HEK293 (cell line): ENCODE results near the gene FBXO5.

Experiments
- CTCF ChIA-PET: fragments of 350-600 bp; formaldehyde crosslinking; extraction: SDS; loops from one replicate; lab custom pipeline; 2021; ENCODE audit warnings: antibody characterized with exemption; lab: Yijun Ruan, JAX
- POLR2A ChIA-PET: fragments of 300-600 bp; formaldehyde crosslinking; extraction: SDS; loops from one replicate; lab custom pipeline; 2020; ENCODE audit warnings: antibody characterized with exemption, inconsistent platforms; lab: Yijun Ruan, JAX
- H3K27ac ChIP-seq: fragments of 200-500 bp; sonication (Bioruptor generic); 2 replicates; pipeline ENCODE4 v1.5.1; 2014; ENCODE audit warnings: low read depth, low read length, control low read depth, inconsistent platforms; ENCODE audit errors: extremely low read depth
- H3K36me3 ChIP-seq, 2 experiments: fragments of 200-500 bp in 1 of 2; sonication (Bioruptor generic) in 1 of 2; 1 replicate in 1 of 2; 2 replicates in 1 of 2; pipeline ENCODE4 v1.5.1; 2014 to 2017; ENCODE audit warnings: inconsistent platforms in 2 of 2, low read length in 2 of 2; ENCODE audit not compliant: control insufficient read depth in 2 of 2, insufficient read depth in 1 of 2
- H3K4me1 ChIP-seq: fragments of 200-500 bp; sonication (Bioruptor generic); 2 replicates; pipeline ENCODE4 v1.5.1; 2014; ENCODE audit warnings: mild to moderate bottlenecking, low read length, inconsistent platforms; ENCODE audit not compliant: control insufficient read depth, insufficient read depth
- H3K4me3 ChIP-seq: 2 replicates; pipeline ENCODE4 v1.5.1; 2011; ENCODE audit warnings: low read depth, mild to moderate bottlenecking, control low read depth, low read length, moderate library complexity
- H3K9me3 ChIP-seq: fragments of 200-500 bp; sonication (Bioruptor generic); 2 replicates; pipeline ENCODE4 v1.5.1; 2014; ENCODE audit warnings: low read depth, low read length, inconsistent platforms; ENCODE audit not compliant: control insufficient read depth, insufficient read depth
- KLF7 ChIP-seq: fragments of 450-650 bp; formaldehyde crosslinking; IDR thresholded peaks from 2 replicates; pipeline ENCODE4 v1.5.1; 2016; ENCODE audit warnings: missing biosample characterization, missing genetic modification characterization, borderline replicate concordance
- MYNN ChIP-seq: fragments of 450-650 bp; formaldehyde crosslinking; IDR thresholded peaks from 2 replicates; pipeline ENCODE4 v1.5.1; 2016; ENCODE audit warnings: missing biosample characterization, missing genetic modification characterization, borderline replicate concordance
- MZF1 ChIP-seq: fragments of 450-650 bp; formaldehyde crosslinking; IDR thresholded peaks from 2 replicates; pipeline ENCODE4 v1.5.1; 2017; ENCODE audit warnings: missing biosample characterization, missing genetic modification characterization, borderline replicate concordance
- SCRT1 ChIP-seq: fragments of 450-650 bp; formaldehyde crosslinking; IDR thresholded peaks from 2 replicates; pipeline ENCODE4 v1.5.1; 2016; ENCODE audit warnings: missing biosample characterization, missing genetic modification characterization, borderline replicate concordance
- ZBTB21 ChIP-seq: fragments of 450-650 bp; formaldehyde crosslinking; IDR thresholded peaks from 2 replicates; pipeline ENCODE4 v1.5.1; 2017; ENCODE audit warnings: missing biosample characterization, missing genetic modification characterization
- ZFP37 ChIP-seq: fragments of 450-650 bp; formaldehyde crosslinking; IDR thresholded peaks from 2 replicates; pipeline ENCODE4 v1.5.1; 2016; ENCODE audit warnings: missing biosample characterization, missing genetic modification characterization
- ZNF133 ChIP-seq: fragments of 450-650 bp; formaldehyde crosslinking; IDR thresholded peaks from 2 replicates; pipeline ENCODE4 v1.5.1; 2016; ENCODE audit warnings: missing biosample characterization, missing genetic modification characterization
- ZNF138 ChIP-seq: fragments of 450-650 bp; formaldehyde crosslinking; IDR thresholded peaks from 2 replicates; pipeline ENCODE4 v1.5.1; 2016; ENCODE audit warnings: missing biosample characterization, missing genetic modification characterization, borderline replicate concordance
- ZNF169 ChIP-seq: fragments of 450-650 bp; formaldehyde crosslinking; IDR thresholded peaks from 2 replicates; pipeline ENCODE4 v1.5.1; 2016; ENCODE audit warnings: missing biosample characterization, missing genetic modification characterization
- ZNF175 ChIP-seq: fragments of 450-650 bp; formaldehyde crosslinking; IDR thresholded peaks from 2 replicates; pipeline ENCODE4 v1.5.1; 2016; ENCODE audit warnings: missing biosample characterization, missing genetic modification characterization
- ZNF2 ChIP-seq: fragments of 450-650 bp; formaldehyde crosslinking; IDR thresholded peaks from 2 replicates; pipeline ENCODE4 v1.5.1; 2016; ENCODE audit warnings: missing biosample characterization, missing genetic modification characterization
- ZNF23 ChIP-seq: fragments of 450-650 bp; formaldehyde crosslinking; IDR thresholded peaks from 2 replicates; pipeline ENCODE4 v1.5.1; 2016; ENCODE audit warnings: missing biosample characterization, missing genetic modification characterization, borderline replicate concordance
- ZNF274 ChIP-seq, 2 experiments: fragments of 200-500 bp in 1 of 2; fragments of 450-650 bp in 1 of 2; sonication (Bioruptor generic) in 1 of 2; formaldehyde crosslinking in 1 of 2; IDR thresholded peaks; 2 replicates each; pipeline versions ENCODE4 v1.5.1 to v1.6.1; 2014 to 2016; ENCODE audit warnings: borderline replicate concordance in 1 of 2, inconsistent platforms in 1 of 2, low read length in 1 of 2, missing biosample characterization in 1 of 2, missing genetic modification characterization in 1 of 2
- ZNF37A ChIP-seq: fragments of 450-650 bp; IDR thresholded peaks from 2 replicates; pipeline ENCODE4 v1.5.1; 2018; ENCODE audit warnings: missing biosample characterization, missing genetic modification characterization
- ZNF426 ChIP-seq: fragments of 450-650 bp; formaldehyde crosslinking; IDR thresholded peaks from 2 replicates; pipeline ENCODE4 v1.5.1; 2017; ENCODE audit warnings: missing biosample characterization, missing genetic modification characterization, mild to moderate bottlenecking, inconsistent platforms, moderate library complexity
- ZNF654 ChIP-seq: fragments of 450-650 bp; formaldehyde crosslinking; IDR thresholded peaks from 2 replicates; pipeline ENCODE4 v1.5.1; 2016; ENCODE audit warnings: low read depth, missing biosample characterization, missing genetic modification characterization
- ZNF658 ChIP-seq: fragments of 450-650 bp; formaldehyde crosslinking; IDR thresholded peaks from 2 replicates; pipeline ENCODE4; 2016; ENCODE audit warnings: missing biosample characterization, missing genetic modification characterization
- ZNF677 ChIP-seq: fragments of 450-650 bp; IDR thresholded peaks from 2 replicates; pipeline ENCODE4 v1.5.0; 2018; ENCODE audit warnings: missing biosample characterization, mild to moderate bottlenecking, missing genetic modification characterization, moderate library complexity
- TF ChIP-seq, protein P1 (sequence below): fragments of 450-650 bp; formaldehyde crosslinking; IDR thresholded peaks from 2 replicates; pipeline ENCODE4 v1.5.1; 2016; ENCODE audit warnings: missing biosample characterization, missing genetic modification characterization
- TF ChIP-seq, protein P2 (sequence below): fragments of 450-650 bp; formaldehyde crosslinking; IDR thresholded peaks from 2 replicates; pipeline ENCODE4 v1.5.1; 2016; ENCODE audit warnings: missing biosample characterization, missing genetic modification characterization
- TF ChIP-seq, protein P3 (sequence below): fragments of 450-650 bp; formaldehyde crosslinking; IDR thresholded peaks from 2 replicates; pipeline ENCODE4 v1.5.1; 2016; ENCODE audit warnings: missing biosample characterization, missing genetic modification characterization

The FBXO5 gene

DNA sequence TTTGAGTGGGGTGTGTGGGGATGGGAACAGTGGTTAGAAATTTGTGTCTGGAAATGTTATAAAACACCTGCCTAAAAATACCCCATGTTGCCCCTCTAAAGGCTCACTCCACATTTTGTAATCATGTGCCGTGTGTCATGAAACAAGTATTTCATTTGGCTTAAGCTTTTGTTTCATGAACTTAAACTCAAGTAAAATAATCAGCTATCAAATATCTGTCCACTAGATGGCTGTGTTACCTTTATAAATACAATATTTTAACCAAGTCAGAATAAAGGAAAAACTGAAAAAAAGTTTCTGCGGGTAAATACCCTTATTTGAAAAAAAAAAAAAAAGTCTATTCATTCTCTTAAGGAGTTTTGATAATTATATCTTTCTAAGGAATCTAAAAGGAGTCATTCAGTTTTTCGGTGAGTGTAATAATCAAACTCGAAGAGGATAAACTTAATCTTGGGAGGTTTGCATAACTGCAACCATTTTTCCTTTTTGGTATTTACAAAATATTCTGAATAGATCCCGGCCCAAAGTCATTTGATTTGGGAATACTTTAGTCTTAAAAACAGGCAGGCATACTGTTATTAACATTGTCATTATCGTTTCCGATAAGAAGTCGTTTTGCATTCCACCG, 49.5 kb upstream of the FBXO5 start:
- H3K4me3 ChIP-seq, result no peak overlapping the region
- peaks cover 8% of the 10 kb centered on the region; the same call in 1 of the 2 replicates for H3K4me1 ChIP-seq
- ChIA-PET POLR2A (no interaction called here), CTCF (interaction anchor here (0.6 to 3.9 kb wide), 21 partner anchors 8 to 1516 kb away, joined by 3 to 18 read pairs (median 4); no protein-coding TSS in a partner anchor)
- H3K27ac ChIP-seq, result no peak overlapping the region
- H3K36me3 ChIP-seq, result no peaks in the 10 kb centered on the region
- TF ChIP-seq ZNF175 (no peak), MZF1 (tag by site-specific recombination) (no peak), ZNF133 (no peak), ZNF654 (tag by site-specific recombination) (peak; percentile 71)
- TF ChIP-seq, protein P1, sequence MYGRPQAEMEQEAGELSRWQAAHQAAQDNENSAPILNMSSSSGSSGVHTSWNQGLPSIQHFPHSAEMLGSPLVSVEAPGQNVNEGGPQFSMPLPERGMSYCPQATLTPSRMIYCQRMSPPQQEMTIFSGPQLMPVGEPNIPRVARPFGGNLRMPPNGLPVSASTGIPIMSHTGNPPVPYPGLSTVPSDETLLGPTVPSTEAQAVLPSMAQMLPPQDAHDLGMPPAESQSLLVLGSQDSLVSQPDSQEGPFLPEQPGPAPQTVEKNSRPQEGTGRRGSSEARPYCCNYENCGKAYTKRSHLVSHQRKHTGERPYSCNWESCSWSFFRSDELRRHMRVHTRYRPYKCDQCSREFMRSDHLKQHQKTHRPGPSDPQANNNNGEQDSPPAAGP (tag by site-specific recombination), result no peak
- no peaks in the 10 kb centered on the region for H3K9me3 ChIP-seq

DNA sequence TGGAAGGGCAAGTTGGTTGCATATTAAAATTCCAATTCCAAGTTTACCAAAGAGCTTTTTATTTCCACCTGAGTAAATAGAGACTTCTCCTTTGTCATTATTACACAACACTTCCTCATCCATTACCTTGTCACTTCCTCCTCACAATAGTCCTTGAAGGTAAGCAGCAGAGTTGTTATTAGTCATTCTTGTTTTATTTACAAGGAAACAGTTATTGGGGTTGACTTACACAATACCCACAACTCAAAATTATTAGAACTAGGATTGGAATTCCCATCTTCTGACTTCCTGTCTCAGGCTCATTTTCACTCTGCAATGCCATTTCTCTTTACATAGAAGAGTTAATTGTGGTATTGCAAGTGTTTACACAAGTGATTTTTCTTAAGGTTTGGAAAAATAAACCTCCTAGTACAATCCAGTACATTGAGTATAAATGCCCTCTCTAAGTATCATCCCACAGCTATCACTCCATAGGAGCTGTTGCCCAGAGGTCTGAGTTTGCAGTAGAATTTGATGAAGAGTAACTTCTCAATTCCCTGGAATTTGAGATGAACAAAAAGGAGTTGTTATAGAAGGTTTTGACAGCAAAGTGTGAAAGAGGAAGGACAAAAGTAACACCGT, 48.6 kb upstream of the FBXO5 start:
- Histone ChIP-seq H3K9me3 (no peaks in the 10 kb centered on the region), H3K27ac (no peak overlapping the region), H3K4me3 (no peak overlapping the region), H3K36me3 (no peaks in the 10 kb centered on the region), H3K4me1 (peaks cover 8% of the 10 kb centered on the region; the same call in 1 of the 2 replicates)
- POLR2A ChIA-PET, result no interaction called here
- TF ChIP-seq ZNF23, result no peak
- TF ChIP-seq ZNF274 (IDR thresholded peaks at IDR 0.05; ENCODE audit: low read length), result no peak
- no peak for TF ChIP-seq ZNF274 (tag by site-specific recombination; IDR thresholded peaks at IDR 0.05; ENCODE audit: borderline replicate concordance)
- CTCF ChIA-PET, result interaction anchor here (0.7 to 3.9 kb wide), 8 partner anchors 10 to 910 kb away, joined by 3 to 18 read pairs (median 6); no protein-coding TSS in a partner anchor

DNA sequence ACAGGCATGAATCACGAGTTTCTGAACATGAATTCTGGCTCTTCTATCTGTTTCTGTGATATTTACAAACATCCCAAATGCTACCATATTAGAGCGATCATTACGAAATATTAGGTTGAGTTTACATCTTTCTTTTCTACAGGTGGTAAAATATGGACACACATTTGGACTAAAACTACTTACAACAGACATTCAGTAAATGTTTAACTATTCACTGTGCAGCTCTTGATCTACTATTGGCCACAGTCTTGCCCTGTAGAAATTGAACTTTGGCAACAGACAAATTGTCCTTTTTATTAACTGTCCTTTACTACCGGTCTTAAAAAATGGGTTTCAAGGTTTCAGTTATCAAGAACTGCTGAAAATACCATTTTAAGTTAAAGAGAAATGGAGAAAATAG, 46.1 kb upstream of the FBXO5 start:
- H3K36me3 ChIP-seq, result no peaks in the 10 kb centered on the region
- H3K27ac ChIP-seq, result no peak overlapping the region
- CTCF ChIA-PET, result interaction anchor here (1.1 kb wide), 1 partner anchor 75 kb away, joined by 5 read pairs; no protein-coding TSS in a partner anchor
- TF ChIP-seq, protein P2, sequence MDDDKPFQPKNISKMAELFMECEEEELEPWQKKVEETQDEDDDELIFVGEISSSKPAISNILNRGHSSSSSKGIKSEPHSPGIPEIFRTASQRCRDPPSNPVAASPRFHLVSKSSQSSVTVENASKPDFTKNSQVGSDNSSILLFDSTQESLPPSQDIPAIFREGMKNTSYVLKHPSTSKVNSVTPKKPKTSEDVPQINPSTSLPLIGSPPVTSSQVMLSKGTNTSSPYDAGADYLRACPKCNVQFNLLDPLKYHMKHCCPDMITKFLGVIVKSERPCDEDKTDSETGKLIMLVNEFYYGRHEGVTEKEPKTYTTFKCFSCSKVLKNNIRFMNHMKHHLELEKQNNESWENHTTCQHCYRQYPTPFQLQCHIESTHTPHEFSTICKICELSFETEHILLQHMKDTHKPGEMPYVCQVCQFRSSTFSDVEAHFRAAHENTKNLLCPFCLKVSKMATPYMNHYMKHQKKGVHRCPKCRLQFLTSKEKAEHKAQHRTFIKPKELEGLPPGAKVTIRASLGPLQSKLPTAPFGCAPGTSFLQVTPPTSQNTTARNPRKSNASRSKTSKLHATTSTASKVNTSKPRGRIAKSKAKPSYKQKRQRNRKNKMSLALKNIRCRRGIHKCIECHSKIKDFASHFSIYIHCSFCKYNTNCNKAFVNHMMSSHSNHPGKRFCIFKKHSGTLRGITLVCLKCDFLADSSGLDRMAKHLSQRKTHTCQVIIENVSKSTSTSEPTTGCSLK (tag by site-specific recombination), result no peak
- TF ChIP-seq ZNF677 (tag by site-specific recombination) (no peak), ZFP37 (tag by site-specific recombination) (no peak)
- TF ChIP-seq, all 188 proteins: peak for 0
- POLR2A ChIA-PET, result no interaction called here
- Histone ChIP-seq H3K4me3 (no peak overlapping the region), H3K4me1 (peaks cover 8% of the 10 kb centered on the region; the same call in 1 of the 2 replicates), H3K9me3 (no peaks in the 10 kb centered on the region)

DNA sequence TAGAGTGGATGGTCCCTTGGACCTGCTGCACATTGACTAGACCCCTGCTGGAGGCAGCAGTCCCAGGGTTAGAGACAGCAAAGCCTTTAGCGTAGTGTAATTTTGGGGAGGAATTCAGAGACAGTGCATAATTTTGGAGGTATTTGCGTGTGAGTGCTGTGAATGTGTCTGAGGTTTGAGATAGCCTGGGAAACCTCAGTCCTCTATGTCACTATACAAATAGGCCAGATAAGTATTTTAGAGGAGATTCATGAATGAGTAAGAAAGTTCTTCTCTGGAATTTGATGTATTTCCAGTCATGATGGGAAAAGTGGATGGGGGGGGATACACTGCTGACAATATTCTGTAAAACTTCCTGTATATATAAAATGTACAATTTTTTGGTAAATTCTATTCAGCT, 45.4 kb upstream of the FBXO5 start:
- Histone ChIP-seq H3K4me1 (peaks cover 8% of the 10 kb centered on the region; the same call in 1 of the 2 replicates), H3K4me3 (no peak overlapping the region), H3K27ac (no peak overlapping the region), H3K36me3 (no peaks in the 10 kb centered on the region), H3K9me3 (no peaks in the 10 kb centered on the region)
- TF ChIP-seq KLF7 (tag by site-specific recombination), result no peak
- TF ChIP-seq ZNF169, result no peak
- no peak for TF ChIP-seq ZNF138 (tag by site-specific recombination)
- TF ChIP-seq ZNF133, result no peak
- TF ChIP-seq ZNF23, result no peak
- TF ChIP-seq, protein P3, sequence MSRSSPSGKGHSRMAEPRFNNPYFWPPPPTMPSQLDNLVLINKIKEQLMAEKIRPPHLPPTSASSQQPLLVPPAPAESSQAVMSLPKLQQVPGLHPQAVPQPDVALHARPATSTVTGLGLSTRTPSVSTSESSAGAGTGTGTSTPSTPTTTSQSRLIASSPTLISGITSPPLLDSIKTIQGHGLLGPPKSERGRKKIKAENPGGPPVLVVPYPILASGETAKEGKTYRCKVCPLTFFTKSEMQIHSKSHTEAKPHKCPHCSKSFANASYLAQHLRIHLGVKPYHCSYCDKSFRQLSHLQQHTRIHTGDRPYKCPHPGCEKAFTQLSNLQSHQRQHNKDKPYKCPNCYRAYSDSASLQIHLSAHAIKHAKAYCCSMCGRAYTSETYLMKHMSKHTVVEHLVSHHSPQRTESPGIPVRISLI (tag by site-specific recombination), result no peak
- TF ChIP-seq ZNF37A (tag by site-specific recombination), result no peak
- TF ChIP-seq ZNF426 (tag by site-specific recombination), result no peak
- TF ChIP-seq ZNF658 (tag by site-specific recombination), result no peak
- no peak for TF ChIP-seq ZBTB21 (tag by site-specific recombination)
- TF ChIP-seq SCRT1, result no peak
- TF ChIP-seq MYNN, result no peak
- TF ChIP-seq ZNF2 (tag by site-specific recombination), result no peak
- no peak for TF ChIP-seq MZF1 (tag by site-specific recombination)
- ChIA-PET POLR2A (no interaction called here), CTCF (interaction anchor here (1.1 kb wide), 1 partner anchor 74 kb away, joined by 5 read pairs; no protein-coding TSS in a partner anchor)
